HG03432 (cell line): Measurements from ENCODE around the gene PKD1.
"Not testable (repeated sequence)": the region's sequence is repeated elsewhere in the genome, so short reads cannot be mapped to it uniquely, and the experiment has no call there.

ENCODE experiments used
- ATAC-seq: cut with Tn5 transposase; IDR thresholded peaks from one replicate; pipeline ENCODE4 v1.9.1; 2021; ENCODE audit warnings: mild to moderate bottlenecking, moderate library complexity; ENCODE audit not compliant: unreplicated experiment

The PKD1 gene

GRCh38 chr16:2126161-2126743 is 9.4 kb downstream of the PKD1 start:
- not testable (repeated sequence) for ATAC-seq

GRCh38 chr16:2125609-2126008 is 10.1 kb downstream of the PKD1 start:
- not testable (repeated sequence) for ATAC-seq

- ATAC-seq, result not testable (repeated sequence)
These were observed 10.8 kb downstream of the PKD1 start for GRCh38 chr16:2124694-2125444.

- ATAC-seq, result not testable (repeated sequence)
These were observed 11.4 kb downstream of the PKD1 start for GRCh38 chr16:2124377-2124693.

- not testable (repeated sequence) for ATAC-seq
These were observed 11.9 kb downstream of the PKD1 start for GRCh38 chr16:2123706-2124376.

- not testable (repeated sequence) for ATAC-seq
These were observed 12.6 kb downstream of the PKD1 start for GRCh38 chr16:2122934-2123683.

- ATAC-seq, result no peak
These were observed 13.3 kb downstream of the PKD1 start for GRCh38 chr16:2122429-2122828.

GRCh38 chr16:2121853-2122252 is 13.8 kb downstream of the PKD1 start:
- no peak for ATAC-seq

- ATAC-seq, result not testable (repeated sequence)
These were observed 14.4 kb downstream of the PKD1 start for GRCh38 chr16:2121325-2121724.

- not testable (repeated sequence) for ATAC-seq
These were observed 17.6 kb downstream of the PKD1 start for GRCh38 chr16:2117960-2118722.

GRCh38 chr16:2117341-2117740 is 18.4 kb downstream of the PKD1 start:
- not testable (repeated sequence) for ATAC-seq

- not testable (repeated sequence) for ATAC-seq
These were observed 19.3 kb downstream of the PKD1 start for GRCh38 chr16:2116428-2116827.

- no peak for ATAC-seq
These were observed 20.1 kb downstream of the PKD1 start for GRCh38 chr16:2115591-2115973.

- ATAC-seq, result not testable (repeated sequence)
These were observed 20.7 kb downstream of the PKD1 start for GRCh38 chr16:2114885-2115590.

GRCh38 chr16:2114225-2114624 is 21.5 kb downstream of the PKD1 start:
- not testable (repeated sequence) for ATAC-seq

- ATAC-seq, result not testable (repeated sequence)
These were observed 23.1 kb downstream of the PKD1 start for GRCh38 chr16:2112539-2113106.

GRCh38 chr16:2111412-2112335 is 24.0 kb downstream of the PKD1 start:
- not testable (repeated sequence) for ATAC-seq

- ATAC-seq, result not testable (repeated sequence)
These were observed 24.7 kb downstream of the PKD1 start for GRCh38 chr16:2111009-2111353.
